Transverse colon (tissue), 4 donors: Measurements from ENCODE around the gene C1QL1. TPM values are rescaled to one million over a fixed set of nuclear protein-coding genes. Genes with fewer than 3 reads are reported as not detected.

ENCODE experiments used
- DNase-seq: peaks from one replicate; pipeline ENCODE4 v3.0.0-alpha.2; 2019
- H3K27ac ChIP-seq, 4 donors: fragments of 200-600 bp; sonication (generic); 2 replicates each; pipeline ENCODE4 v1.5.1; 2016 to 2018; ENCODE audit warnings: inconsistent platforms in 4 of 4
- H3K27me3 ChIP-seq: fragments of 200-600 bp; sonication (generic); 2 replicates; pipeline ENCODE4 v1.5.1; 2017; ENCODE audit warnings: inconsistent platforms
- H3K36me3 ChIP-seq, 4 donors: fragments of 200-600 bp; sonication (generic); 2 replicates each; pipeline ENCODE4 v1.5.1; 2017 to 2019; ENCODE audit warnings: inconsistent platforms in 4 of 4
- H3K4me1 ChIP-seq, 4 donors: fragments of 200-600 bp; sonication (generic); 2 replicates each; pipeline ENCODE4 v1.5.1; 2017 to 2020; ENCODE audit warnings: inconsistent platforms in 4 of 4
- H3K4me3 ChIP-seq, 4 donors: fragments of 200-600 bp; sonication (generic); 1 replicate in 1 of 4; 2 replicates in 3 of 4; pipeline versions ENCODE4 v1.5.1 to v1.6.1; 2017 to 2019; ENCODE audit warnings: inconsistent platforms in 4 of 4
- H3K9me3 ChIP-seq, 2 donors: fragments of 200-600 bp; sonication (generic); 2 replicates each; pipeline ENCODE4 v1.5.1; 2017 to 2019; ENCODE audit warnings: inconsistent platforms in 2 of 2
- EP300 ChIP-seq: sonication (generic); formaldehyde crosslinking; IDR thresholded peaks from one replicate; pipeline ENCODE4 v1.6.1; 2017; ENCODE audit warnings: antibody characterized with exemption, low read depth
- POLR2A ChIP-seq: fragments of 450-650 bp; IDR thresholded peaks from one replicate; pipeline ENCODE4 v1.6.1; 2016; ENCODE audit warnings: antibody characterized with exemption, mild to moderate bottlenecking, moderate library complexity
- POLR2AphosphoS5 ChIP-seq, 3 donors: sonication (generic); formaldehyde crosslinking; IDR thresholded peaks; one replicate each; pipeline ENCODE4 v1.6.1; 2016; ENCODE audit warnings: antibody characterized with exemption in 3 of 3
- WGBS, 2 donors: methylation state at CpG; one replicate each; pipeline ENCODE4 v1.1.5; 2018; ENCODE audit warnings: low coverage in 1 of 2; 5-methylcytosine and 5-hydroxymethylcytosine counted together
- in situ Hi-C, 4 donors: fragments of 200-750 bp; cut with MboI; loops; one replicate each; pipeline versions ENCODE4 v1.15.0 to v1.15.1; 2017; ENCODE audit warnings: low sequenced_read_pairs in 3 of 4, low pct_ligation_motif_present in 1 of 4, low pct_unique_long_range_greater_than_20kb in 1 of 4
- intact Hi-C: fragments of 100-400 bp; cut with DNase I; formaldehyde crosslinking; loops from one replicate; pipeline ENCODE4 v1.15.1; 2023; ENCODE audit warnings: low total_unique reads
- total RNA-seq, 4 donors: library from RNA; depleted of rRNA; stranded (reverse); fragments of >200 nt; gene quantifications; one replicate each; pipeline ENCODE4 v1.1.0, GENCODE V29; 2016
- TF ChIP-seq, protein P1 (sequence below), 5 experiments: fragments of 200-600 bp in 3 of 5; fragments of 450-650 bp in 2 of 5; sonication (generic) in 3 of 5; IDR thresholded peaks; 1 replicate in 2 of 5; 2 replicates in 3 of 5; pipeline ENCODE4 v1.5.1; 2016 to 2017; ENCODE audit warnings: antibody characterized with exemption in 5 of 5, inconsistent platforms in 3 of 5, mild to moderate bottlenecking in 2 of 5, moderate library complexity in 1 of 5

C1QL1 gene
- total RNA-seq, 4 donors from 2014 or later: 0.55 to 6.8 (median 1.1) TPM; not detected in 1

DNA sequence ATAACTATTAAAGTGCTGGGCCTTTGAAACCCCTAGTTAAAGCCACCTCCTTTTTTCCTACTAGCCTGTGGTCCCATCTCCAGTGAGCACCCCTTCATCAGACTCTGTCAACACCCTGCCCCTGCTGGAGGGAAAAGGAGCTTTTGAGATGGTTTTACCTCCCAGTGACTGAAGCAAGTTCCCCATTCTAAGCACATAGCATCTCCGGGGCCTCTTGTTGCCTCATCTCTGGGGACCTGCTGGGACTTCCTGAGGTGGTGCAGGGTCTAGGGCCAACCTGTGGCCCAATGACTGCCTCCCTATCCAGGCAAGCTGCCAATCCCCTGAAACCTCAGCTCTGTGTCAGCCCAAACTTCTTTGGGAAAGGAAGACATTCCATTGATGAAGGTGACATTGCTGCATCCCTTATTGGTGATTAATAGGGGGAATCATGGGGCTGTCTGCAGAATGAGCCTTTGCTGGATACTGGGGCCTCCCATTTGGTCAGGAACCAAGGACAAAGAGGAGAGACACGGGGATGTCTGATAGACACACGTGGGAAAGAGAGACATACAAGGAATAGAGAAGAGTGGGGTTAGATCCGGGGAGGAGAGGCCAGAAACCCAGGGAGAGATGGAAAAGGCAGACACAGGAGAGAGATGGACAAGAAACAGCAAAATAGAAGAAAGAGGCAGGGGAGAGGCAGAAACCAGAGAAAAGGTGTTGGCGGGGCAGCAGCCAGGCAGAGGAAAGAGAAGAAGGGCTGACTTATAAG, 2.4 kb downstream of the C1QL1 start:
- H3K9me3 ChIP-seq: no peaks in the 10 kb centered on the region
- in situ Hi-C loops: no loop called here
- DNase-seq: no peak
- no peaks in the 10 kb centered on the region for H3K36me3 ChIP-seq
- intact Hi-C loops: no loop called here
- H3K4me3 ChIP-seq: no peak overlapping the region
- TF ChIP-seq, protein P1, sequence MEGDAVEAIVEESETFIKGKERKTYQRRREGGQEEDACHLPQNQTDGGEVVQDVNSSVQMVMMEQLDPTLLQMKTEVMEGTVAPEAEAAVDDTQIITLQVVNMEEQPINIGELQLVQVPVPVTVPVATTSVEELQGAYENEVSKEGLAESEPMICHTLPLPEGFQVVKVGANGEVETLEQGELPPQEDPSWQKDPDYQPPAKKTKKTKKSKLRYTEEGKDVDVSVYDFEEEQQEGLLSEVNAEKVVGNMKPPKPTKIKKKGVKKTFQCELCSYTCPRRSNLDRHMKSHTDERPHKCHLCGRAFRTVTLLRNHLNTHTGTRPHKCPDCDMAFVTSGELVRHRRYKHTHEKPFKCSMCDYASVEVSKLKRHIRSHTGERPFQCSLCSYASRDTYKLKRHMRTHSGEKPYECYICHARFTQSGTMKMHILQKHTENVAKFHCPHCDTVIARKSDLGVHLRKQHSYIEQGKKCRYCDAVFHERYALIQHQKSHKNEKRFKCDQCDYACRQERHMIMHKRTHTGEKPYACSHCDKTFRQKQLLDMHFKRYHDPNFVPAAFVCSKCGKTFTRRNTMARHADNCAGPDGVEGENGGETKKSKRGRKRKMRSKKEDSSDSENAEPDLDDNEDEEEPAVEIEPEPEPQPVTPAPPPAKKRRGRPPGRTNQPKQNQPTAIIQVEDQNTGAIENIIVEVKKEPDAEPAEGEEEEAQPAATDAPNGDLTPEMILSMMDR (IDR thresholded peaks at IDR 0.05): no peak
- no peak for TF ChIP-seq POLR2A
- TF ChIP-seq POLR2AphosphoS5 (IDR thresholded peaks at IDR 0.05): no peak
- TF ChIP-seq EP300: no peak
- WGBS, 2 donors: 54 to 58% methylated on average over 2 to 5 of the region's 5 CpGs
- peaks cover 78% of the 10 kb centered on the region for H3K27me3 ChIP-seq
- H3K4me1 ChIP-seq: peaks cover 10 to 34% (median 26%) of the 10 kb centered on the region in 4 donors
- no peak overlapping the region for H3K27ac ChIP-seq

DNA sequence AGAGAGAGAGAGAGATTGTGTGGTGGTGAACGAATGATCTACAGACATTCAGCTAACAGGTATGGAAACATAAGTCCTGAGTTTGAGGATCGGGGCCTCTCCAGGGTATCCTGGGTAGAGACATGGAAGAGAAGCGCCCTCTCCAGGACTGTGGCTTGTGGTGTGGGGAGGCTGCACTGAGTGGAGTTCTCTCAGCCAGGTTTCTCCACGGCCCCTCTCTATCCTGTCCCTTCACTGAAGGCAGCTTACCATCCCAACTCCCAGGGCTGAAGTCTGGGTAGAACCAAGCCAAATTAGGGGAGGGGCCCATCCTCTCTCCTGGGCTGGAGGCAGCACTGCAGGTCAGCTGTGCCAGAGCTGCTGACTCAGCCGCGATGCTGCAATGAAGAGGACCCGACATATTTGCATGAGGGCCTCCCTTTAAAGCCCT, 6.2 kb downstream of the C1QL1 start:
- Histone ChIP-seq H3K4me1 (peaks cover 1 to 9% (median 7%) of the 10 kb centered on the region in 4 donors), H3K27ac (no peak overlapping the region), H3K4me3 (no peak overlapping the region), H3K36me3 (no peaks in the 10 kb centered on the region), H3K9me3 (no peaks in the 10 kb centered on the region), H3K27me3 (peaks cover 76% of the 10 kb centered on the region)
- intact Hi-C loops: no loop called here
- DNase-seq: no peak
- 76 to 80% methylated on average over 1 to 7 of the region's 7 CpGs for WGBS, 2 donors
- in situ Hi-C loops: no loop called here
- no peak for TF ChIP-seq POLR2A

GRCh38 chr17:44960691-44961090, 7.4 kb downstream of the C1QL1 start:
- 75% methylated on average over 2 of the region's 2 CpGs; no CpG with 5 or more reads in 1 of the 2 donors for WGBS, 2 donors
- peaks cover 64% of the 10 kb centered on the region for H3K27me3 ChIP-seq
- intact Hi-C loops: no loop called here
- H3K4me1 ChIP-seq: peaks cover 0 to 7% (median 5%) of the 10 kb centered on the region in 4 donors
- in situ Hi-C loops: no loop called here
- no peak overlapping the region for H3K4me3 ChIP-seq
- H3K36me3 ChIP-seq: no peaks in the 10 kb centered on the region
- H3K9me3 ChIP-seq: no peaks in the 10 kb centered on the region
- DNase-seq: no peak
- H3K27ac ChIP-seq: no peak overlapping the region
- TF ChIP-seq POLR2A (no peak), EP300 (no peak), POLR2AphosphoS5 (IDR thresholded peaks at IDR 0.05) (no peak)
- TF ChIP-seq, protein P1 (IDR thresholded peaks at IDR 0.05): no peak

DNA sequence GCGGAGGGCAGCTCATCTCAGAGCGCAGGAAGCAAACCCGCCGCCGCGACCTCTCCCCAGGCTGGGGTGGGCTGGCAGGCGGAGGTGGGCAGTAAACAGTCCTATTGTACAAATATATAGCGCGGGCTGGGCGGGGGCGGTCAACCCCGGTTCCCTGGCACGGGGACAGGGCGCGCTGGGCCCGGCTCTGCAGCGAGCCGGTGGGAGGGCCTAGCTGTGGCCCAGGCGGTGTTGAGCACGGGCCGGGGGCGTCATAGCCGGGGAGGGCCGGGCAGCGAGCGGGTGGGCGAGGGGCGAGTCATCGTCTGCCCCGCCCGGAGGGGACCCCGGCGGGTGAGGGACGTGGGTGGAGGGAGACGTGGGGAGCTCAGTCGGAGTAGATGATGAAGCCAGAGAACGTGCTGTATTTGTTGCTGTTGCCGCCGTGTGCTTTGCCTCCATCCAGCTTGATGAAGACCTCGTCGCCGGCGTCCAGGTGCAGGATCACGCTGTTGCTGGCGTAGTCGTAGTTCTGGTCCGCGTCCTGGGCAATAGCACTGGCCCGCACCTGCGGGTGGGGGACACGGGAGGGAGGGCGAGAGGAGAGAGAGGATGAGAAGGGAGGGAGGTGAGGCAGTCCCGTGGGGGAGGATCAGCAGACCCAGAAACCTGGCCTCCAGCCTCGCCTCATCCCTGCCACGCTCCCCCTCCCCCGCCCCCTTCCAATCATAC, 8.1 kb downstream of the C1QL1 start:
- Histone ChIP-seq H3K27me3 (peaks cover 57% of the 10 kb centered on the region), H3K4me1 (peaks cover 0 to 7% (median 5%) of the 10 kb centered on the region in 4 donors), H3K9me3 (no peaks in the 10 kb centered on the region), H3K27ac (no peak overlapping the region), H3K36me3 (no peaks in the 10 kb centered on the region), H3K4me3 (no peak overlapping the region)
- in situ Hi-C loops (no loop called here), intact Hi-C loops (no loop called here)
- no peak for TF ChIP-seq EP300
- DNase-seq: no peak
- WGBS, 2 donors: 21% methylated on average over 55 of the region's 56 CpGs; no CpG with 5 or more reads in 1 of the 2 donors
